Dedifferentiated amniotic fluid mesenchymal stem cell (primary cell): ENCODE measurements around the gene SLC6A7.

Experiments used
- DNase-seq: peaks from one replicate; pipeline ENCODE4 v3.0.0-alpha.2; 2016; ENCODE audit errors: extremely low spot score

Gene SLC6A7

GRCh38 chr5:150172556-150172955 is 17.3 kb upstream of the SLC6A7 start:
- no peak for DNase-seq

GRCh38 chr5:150173161-150173560 is 16.7 kb upstream of the SLC6A7 start:
- no peak for DNase-seq

- no peak for DNase-seq
Measured at GRCh38 chr5:150174285-150174684, 15.6 kb upstream of the SLC6A7 start.

GRCh38 chr5:150175076-150175475 is 14.8 kb upstream of the SLC6A7 start:
- DNase-seq = no peak

GRCh38 chr5:150175536-150175935 is 14.3 kb upstream of the SLC6A7 start:
- DNase-seq = no peak

- no peak for DNase-seq
Measured at GRCh38 chr5:150176745-150177477, 13.0 kb upstream of the SLC6A7 start.

GRCh38 chr5:150177721-150178120 is 12.1 kb upstream of the SLC6A7 start:
- DNase-seq = no peak

GRCh38 chr5:150178262-150178661 is 11.6 kb upstream of the SLC6A7 start:
- no peak for DNase-seq

GRCh38 chr5:150179019-150179620 is 10.7 kb upstream of the SLC6A7 start:
- DNase-seq = no peak

GRCh38 chr5:150180241-150181026 is 9.4 kb upstream of the SLC6A7 start:
- no peak for DNase-seq

- no peak for DNase-seq
Measured at GRCh38 chr5:150181027-150181426, 8.8 kb upstream of the SLC6A7 start.

- DNase-seq = no peak
Measured at GRCh38 chr5:150181766-150182545, 7.9 kb upstream of the SLC6A7 start.

GRCh38 chr5:150182774-150183173 is 7.1 kb upstream of the SLC6A7 start:
- DNase-seq = no peak

- no peak for DNase-seq
Measured at GRCh38 chr5:150183436-150183835, 6.4 kb upstream of the SLC6A7 start.

- no peak for DNase-seq
Measured at GRCh38 chr5:150184006-150184405, 5.9 kb upstream of the SLC6A7 start.

GRCh38 chr5:150184990-150185912 is 4.6 kb upstream of the SLC6A7 start:
- no peak for DNase-seq

GRCh38 chr5:150186137-150186536 is 3.7 kb upstream of the SLC6A7 start:
- no peak for DNase-seq

- DNase-seq = no peak
Measured at GRCh38 chr5:150186897-150187296, 3.0 kb upstream of the SLC6A7 start.

- DNase-seq = no peak
Measured at GRCh38 chr5:150188146-150188842, 1.6 kb upstream of the SLC6A7 start.

- no peak for DNase-seq
Measured at GRCh38 chr5:150189326-150189725, 536 bp upstream of the SLC6A7 start.
